Activated naive CD4-positive, alpha-beta T cell treated with Interleukin-2 at 50 U/mL for 16 hours (primary cell): Measurements from ENCODE around the gene TCHHL1.
A peak's percentile ranks its signal among the peaks of the same experiment; 100 is the strongest.

ENCODE experiments used
- DNase-seq: peaks from one replicate; pipeline ENCODE4 v3.0.0-alpha.2; 2020

TCHHL1 gene

DNA sequence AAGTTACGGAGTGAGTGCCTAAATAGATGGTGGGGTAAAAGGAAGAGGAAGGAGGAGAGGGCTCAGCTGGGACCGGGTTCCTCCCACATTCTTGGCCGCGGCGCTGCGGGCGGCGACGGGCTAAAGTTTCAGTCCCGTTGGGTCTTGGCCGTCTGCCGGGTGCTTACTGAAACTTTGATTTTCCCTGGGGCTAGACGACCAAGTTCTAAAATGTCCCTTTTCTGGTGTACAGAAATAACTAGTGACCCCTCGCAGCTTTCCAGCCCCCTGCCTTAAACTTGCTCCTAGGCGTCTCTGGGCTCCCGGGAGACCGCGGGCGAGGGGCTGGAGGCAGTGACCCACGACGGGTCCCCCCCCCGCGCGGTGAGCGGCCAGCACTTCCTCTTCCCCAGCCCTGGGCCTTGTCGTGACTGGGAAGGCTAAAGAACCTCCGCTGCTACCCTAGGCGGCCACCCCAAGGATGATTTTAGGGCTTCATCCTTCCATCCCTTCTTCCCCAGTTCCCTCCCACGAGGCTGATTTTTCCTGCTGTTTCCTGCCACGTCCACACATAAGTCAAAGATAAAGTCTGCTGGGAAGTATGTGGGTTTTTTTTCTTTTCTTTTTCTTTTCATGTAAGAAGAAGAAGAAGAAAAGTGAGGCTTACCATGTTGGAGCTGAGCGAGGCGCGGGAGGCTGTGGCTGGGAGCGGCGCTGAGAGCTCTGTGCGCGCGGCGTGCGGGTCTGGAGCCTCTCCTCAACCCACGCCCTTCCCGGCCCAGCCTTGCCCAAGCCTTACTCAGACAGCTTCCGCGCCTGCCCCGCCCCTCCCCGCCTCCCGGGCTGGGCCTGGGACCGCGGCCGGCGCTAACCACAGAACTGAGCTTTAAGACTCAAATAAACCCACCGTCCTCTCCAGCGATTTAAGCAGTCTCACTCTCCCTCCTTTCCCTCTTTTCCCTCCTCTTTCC lies 52.3 kb downstream of the TCHHL1 start, which contains the start of gene S100A11:
Gene S100A11 (minus strand): TSS at position 738 of the 950 bp plus-strand sequence. CDS start 89 bp downstream, at position 649.
- DNase-seq, result peak; percentile 80

DNA sequence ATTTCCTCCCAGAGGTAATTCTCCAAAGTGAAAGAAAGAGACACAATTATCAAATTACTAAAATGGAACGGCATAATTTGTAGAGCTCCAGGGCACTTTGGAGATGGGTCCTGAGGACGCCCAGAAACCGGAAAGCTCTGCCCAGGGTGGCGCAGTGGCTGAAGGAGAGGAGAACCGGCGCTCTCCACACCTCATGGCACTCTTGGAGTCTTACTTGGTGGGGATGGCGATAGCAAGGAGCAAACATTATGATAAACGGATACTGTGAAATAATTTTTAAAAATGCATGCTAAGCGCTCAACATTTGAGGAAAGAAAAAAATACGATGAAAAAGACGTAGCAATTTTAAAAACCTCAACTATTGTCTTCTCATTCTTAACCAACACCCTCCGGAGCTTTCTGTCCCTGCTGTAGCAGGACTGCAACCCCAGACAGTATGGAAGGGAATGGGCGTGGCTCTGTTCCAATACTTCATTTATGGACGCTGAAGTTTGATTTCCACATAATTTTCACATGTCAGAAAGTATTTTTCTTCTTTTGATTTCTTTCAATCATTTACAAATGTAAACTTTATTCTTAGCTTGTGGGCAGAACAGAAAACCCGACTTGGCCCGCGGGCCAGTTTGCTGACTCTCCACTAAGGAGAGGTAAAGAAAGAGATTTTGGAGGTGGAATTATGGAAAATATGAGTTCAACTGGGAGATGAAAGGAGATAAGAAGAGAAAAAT lies 53.2 kb downstream of the TCHHL1 start:
- DNase-seq, result peak; percentile 14

DNA sequence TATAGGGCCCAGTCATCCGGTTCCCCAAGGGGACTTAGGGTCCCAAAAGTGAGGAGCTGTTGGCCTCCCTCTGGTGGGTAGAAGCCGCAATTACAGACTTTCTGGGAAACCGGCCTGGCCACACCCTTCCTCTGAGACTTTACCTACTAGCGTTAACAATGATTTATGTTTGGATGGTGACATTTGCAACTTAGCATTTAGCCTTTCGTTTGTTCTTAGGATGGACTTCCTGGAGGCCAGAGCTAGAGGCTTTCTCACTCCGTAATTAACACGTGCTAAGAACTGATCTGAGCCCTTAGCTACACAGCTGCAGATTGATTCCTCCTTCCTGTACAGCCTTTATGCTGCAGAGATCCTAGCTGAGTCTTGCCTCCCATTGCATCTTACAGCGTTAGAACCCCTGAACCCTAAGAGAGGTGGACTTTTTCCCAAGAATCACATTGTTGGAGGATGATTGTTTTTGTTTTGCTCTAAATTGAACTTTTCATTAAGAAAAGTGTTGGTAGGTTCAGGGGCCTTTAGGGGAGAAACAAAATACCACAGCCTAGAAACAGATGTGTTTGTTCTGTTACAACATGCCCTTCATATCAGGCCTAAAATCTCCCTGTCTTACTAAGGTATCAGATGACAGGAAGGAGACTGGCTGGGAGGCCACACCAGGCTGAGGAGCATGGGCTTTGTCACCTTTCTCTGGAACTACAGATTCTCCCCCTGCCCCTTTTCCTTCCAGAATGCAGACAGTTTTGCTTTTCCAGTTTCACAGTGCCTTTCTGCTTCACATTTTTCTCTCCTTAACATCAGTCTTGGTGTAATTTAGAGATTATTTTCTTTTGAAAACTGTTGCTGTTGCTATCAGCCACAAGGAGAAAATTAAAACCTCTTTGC lies 54.0 kb downstream of the TCHHL1 start:
- peak; percentile 67 for DNase-seq

DNA sequence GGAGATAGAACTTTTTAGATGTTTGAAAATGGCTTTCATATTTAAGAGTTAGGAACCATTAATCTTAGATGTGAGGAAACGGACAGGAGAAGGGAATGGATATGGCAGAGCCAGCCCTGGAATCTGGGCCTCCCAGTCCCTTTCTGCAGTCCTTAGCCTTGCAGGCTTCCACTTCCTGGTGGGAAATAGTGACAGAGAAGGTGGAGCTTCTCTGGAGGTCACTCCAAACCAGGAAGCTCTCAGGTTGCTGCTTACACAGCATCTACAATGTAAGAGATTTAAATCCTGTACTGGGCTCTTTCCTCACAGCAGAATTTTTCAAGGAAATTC lies 54.6 kb downstream of the TCHHL1 start:
- no peak for DNase-seq
